Activated CD4-positive, alpha-beta T cell treated with anti-CD3 and anti-CD28 coated beads for 36 hours (primary cell): ENCODE results near the gene NME7. TPM values are rescaled to one million over a fixed set of nuclear protein-coding genes. Genes with fewer than 3 reads are reported as not detected.

ENCODE experiments used
- ATAC-seq: fragments of 200-7000 bp; cut with Tn5 transposase; one replicate; pipeline ENCODE4 v1.10.0; 2021; ENCODE audit warnings: mild to moderate bottlenecking, moderate library complexity
- CTCF ChIA-PET: fragments of 350-600 bp; sonication (Branson Sonifier 250); formaldehyde crosslinking; loops from one replicate; lab custom pipeline; 2021; ENCODE audit warnings: antibody characterized with exemption; lab: Charles Lee
- POLR2A ChIA-PET: fragments of 350-600 bp; sonication (Branson Sonifier 250); formaldehyde crosslinking; loops from one replicate; lab custom pipeline; 2021; ENCODE audit warnings: antibody characterized with exemption, inconsistent platforms; lab: Charles Lee
- DNase-seq: peaks from one replicate; pipeline ENCODE4 v3.0.0-alpha.2; 2020
- H3K27ac Mint-ChIP-seq: one replicate; pipeline ENCODE4 v1.8.0; 2021; ENCODE audit warnings: mixed read lengths
- H3K27me3 Mint-ChIP-seq: one replicate; pipeline ENCODE4 v1.8.0; 2021; ENCODE audit warnings: mixed read lengths
- H3K36me3 Mint-ChIP-seq: one replicate; pipeline ENCODE4 v1.8.0; 2021; ENCODE audit warnings: low read depth, mixed read lengths
- H3K4me1 Mint-ChIP-seq: one replicate; pipeline ENCODE4 v1.8.0; 2021; ENCODE audit warnings: mixed read lengths
- H3K4me3 Mint-ChIP-seq: one replicate; pipeline ENCODE4 v1.8.0; 2021; ENCODE audit warnings: mild to moderate bottlenecking, moderate library complexity, mixed read lengths
- H3K9me3 Mint-ChIP-seq: one replicate; pipeline ENCODE4 v1.8.0; 2021; ENCODE audit warnings: low read depth, mixed read lengths
- intact Hi-C, 2 experiments: fragments of 100-400 bp; cut with DNase I in 1 of 2; cut with micrococcal nuclease in 1 of 2; formaldehyde crosslinking; loops; one replicate each; pipeline versions ENCODE4 v1.14.2 to v1.15.1; 2022 to 2024; cut with DNase I, micrococcal nuclease
- total RNA-seq, 2 experiments: library from RNA; stranded (reverse); gene quantifications; one replicate each; pipeline ENCODE4 v1.2.3, GENCODE V29; 2021

Gene NME7
- total RNA-seq, 2 experiments from 2014 or later = 11.6 to 15.3 TPM

GRCh38 chr1:169325117-169325516 is 42.5 kb downstream of the NME7 start:
- intact Hi-C loops = loop anchor here in 1 of 2 experiments (5.0 kb wide), 1 partner anchor 88 kb away; no protein-coding TSS in a partner anchor
- POLR2A ChIA-PET = no interaction called here
- CTCF ChIA-PET = interaction anchor here (1.0 to 2.0 kb wide), 3 partner anchors 15 to 24 kb away, joined by 3 to 4 read pairs (median 3); no protein-coding TSS in a partner anchor
- DNase-seq (no peak), ATAC-seq (no peak)
- Mint-ChIP-seq H3K36me3 (peaks cover 13% of the 10 kb centered on the region), H3K4me1 (peaks cover 24% of the 10 kb centered on the region), H3K4me3 (no peak overlapping the region), H3K27me3 (no peaks in the 10 kb centered on the region), H3K9me3 (peaks cover 8% of the 10 kb centered on the region), H3K27ac (no peak overlapping the region)

GRCh38 chr1:169322138-169322537 is 45.5 kb downstream of the NME7 start:
- DNase-seq = no peak
- no peaks in the 10 kb centered on the region for H3K9me3 Mint-ChIP-seq
- H3K4me1 Mint-ChIP-seq = peaks cover 19% of the 10 kb centered on the region
- intact Hi-C loops = no loop called here
- ChIA-PET POLR2A (no interaction called here), CTCF (interaction anchor here (0.9 to 1.0 kb wide), 2 partner anchors 11 to 26 kb away, joined by 3 to 4 read pairs; no protein-coding TSS in a partner anchor)
- ATAC-seq = no peak
- H3K36me3 Mint-ChIP-seq = peaks cover 2% of the 10 kb centered on the region
- no peak overlapping the region for H3K4me3 Mint-ChIP-seq
- no peak overlapping the region for H3K27ac Mint-ChIP-seq
- H3K27me3 Mint-ChIP-seq = no peaks in the 10 kb centered on the region

GRCh38 chr1:169321539-169321938 is 46.1 kb downstream of the NME7 start:
- H3K36me3 Mint-ChIP-seq = peaks cover 2% of the 10 kb centered on the region
- DNase-seq (no peak), ATAC-seq (peak; percentile 66)
- intact Hi-C loops = no loop called here
- H3K4me1 Mint-ChIP-seq = peaks cover 13% of the 10 kb centered on the region
- ChIA-PET POLR2A (no interaction called here), CTCF (interaction anchor here (0.6 to 1.0 kb wide), 3 partner anchors 11 to 861 kb away, joined by 3 to 4 read pairs (median 3); no protein-coding TSS in a partner anchor)
- H3K4me3 Mint-ChIP-seq = no peak overlapping the region
- no peaks in the 10 kb centered on the region for H3K27me3 Mint-ChIP-seq
- no peaks in the 10 kb centered on the region for H3K9me3 Mint-ChIP-seq
- no peak overlapping the region for H3K27ac Mint-ChIP-seq

- DNase-seq (no peak), ATAC-seq (no peak)
- H3K4me1 Mint-ChIP-seq = peaks cover 9% of the 10 kb centered on the region
- intact Hi-C loops = no loop called here
- CTCF ChIA-PET = no interaction called here
- no peaks in the 10 kb centered on the region for H3K27me3 Mint-ChIP-seq
- no peak overlapping the region for H3K27ac Mint-ChIP-seq
- POLR2A ChIA-PET = no interaction called here
- no peak overlapping the region for H3K4me3 Mint-ChIP-seq
- H3K9me3 Mint-ChIP-seq = no peaks in the 10 kb centered on the region
- H3K36me3 Mint-ChIP-seq = peaks cover 2% of the 10 kb centered on the region
Measured at GRCh38 chr1:169318536-169319244, 48.9 kb downstream of the NME7 start.

DNA sequence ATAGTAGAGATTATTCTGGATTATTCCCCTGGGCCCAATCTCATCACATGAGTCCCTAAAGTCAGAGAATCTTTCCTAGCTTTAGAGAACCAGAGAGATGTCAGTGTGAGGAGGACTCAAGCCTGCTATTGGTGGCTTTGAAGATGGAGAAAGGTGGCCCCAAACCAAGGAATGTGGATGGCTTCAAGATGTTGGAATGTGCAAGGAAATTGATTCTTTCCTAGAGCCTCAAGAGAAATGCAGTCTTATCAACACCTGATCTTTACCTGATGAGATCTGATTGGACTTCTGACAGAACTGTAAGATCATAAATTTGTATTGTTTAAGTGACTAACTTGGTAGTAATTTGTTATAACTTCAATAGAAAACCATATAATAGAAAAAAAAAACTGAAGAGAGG is 51.0 kb downstream of the NME7 start:
- intact Hi-C loops = no loop called here
- ChIA-PET CTCF (no interaction called here), POLR2A (no interaction called here)
- no peak for DNase-seq
- Mint-ChIP-seq H3K36me3 (no peaks in the 10 kb centered on the region), H3K4me3 (no peak overlapping the region), H3K27ac (no peak overlapping the region), H3K27me3 (no peaks in the 10 kb centered on the region), H3K9me3 (no peaks in the 10 kb centered on the region), H3K4me1 (peaks cover 10% of the 10 kb centered on the region)
- ATAC-seq = no peak

DNA sequence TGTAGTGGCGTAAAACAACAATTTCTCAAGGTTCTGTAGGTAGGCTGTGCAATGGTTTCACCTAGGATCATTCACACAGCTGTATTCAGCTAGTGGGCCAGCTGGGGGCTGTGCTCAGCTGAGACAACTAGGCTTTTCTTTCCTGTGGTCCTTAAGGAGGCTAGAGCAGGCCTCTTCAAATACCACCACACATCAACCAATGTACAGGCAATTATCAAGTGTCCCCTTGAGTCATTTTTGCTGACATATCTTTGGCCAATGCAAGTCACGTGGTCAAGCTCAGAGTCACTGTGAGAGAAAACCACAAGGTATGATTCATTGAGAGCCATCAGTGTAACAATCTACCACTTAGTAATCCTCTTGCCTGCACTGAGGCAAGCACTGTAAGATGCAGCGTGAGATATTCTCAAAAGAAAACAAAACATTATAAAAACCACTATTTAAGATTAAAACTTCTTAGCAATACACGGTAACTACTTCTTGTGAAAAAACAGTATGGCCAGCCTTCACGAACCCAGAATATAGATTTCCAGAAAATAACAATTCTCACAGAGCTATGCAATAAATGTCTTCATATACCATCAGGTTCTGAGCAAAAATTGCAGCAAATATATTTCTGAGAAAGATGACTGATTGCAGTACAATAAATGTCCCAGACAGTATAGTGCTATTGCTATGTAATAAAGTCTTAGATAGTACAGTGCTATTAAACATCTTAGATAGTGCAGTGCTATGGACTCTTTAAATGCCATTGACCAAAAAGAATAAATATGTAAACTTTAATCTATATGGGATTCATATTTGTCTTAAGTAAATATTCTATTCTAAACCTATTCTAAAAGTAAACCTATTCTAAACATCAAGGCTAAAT is 55.3 kb downstream of the NME7 start:
- ChIA-PET CTCF (interaction anchor here (2.8 kb wide), 1 partner anchor 36 kb away, joined by 11 read pairs; no protein-coding TSS in a partner anchor), POLR2A (no interaction called here)
- intact Hi-C loops = no loop called here
- DNase-seq (peak; percentile 44), ATAC-seq (peak; percentile 94)
- no peaks in the 10 kb centered on the region for H3K27me3 Mint-ChIP-seq
- H3K36me3 Mint-ChIP-seq = peaks cover 4% of the 10 kb centered on the region
- peak overlapping the region; percentile 31 for H3K27ac Mint-ChIP-seq
- H3K9me3 Mint-ChIP-seq = no peaks in the 10 kb centered on the region
- H3K4me1 Mint-ChIP-seq = peaks cover 17% of the 10 kb centered on the region
- no peak overlapping the region for H3K4me3 Mint-ChIP-seq

DNA sequence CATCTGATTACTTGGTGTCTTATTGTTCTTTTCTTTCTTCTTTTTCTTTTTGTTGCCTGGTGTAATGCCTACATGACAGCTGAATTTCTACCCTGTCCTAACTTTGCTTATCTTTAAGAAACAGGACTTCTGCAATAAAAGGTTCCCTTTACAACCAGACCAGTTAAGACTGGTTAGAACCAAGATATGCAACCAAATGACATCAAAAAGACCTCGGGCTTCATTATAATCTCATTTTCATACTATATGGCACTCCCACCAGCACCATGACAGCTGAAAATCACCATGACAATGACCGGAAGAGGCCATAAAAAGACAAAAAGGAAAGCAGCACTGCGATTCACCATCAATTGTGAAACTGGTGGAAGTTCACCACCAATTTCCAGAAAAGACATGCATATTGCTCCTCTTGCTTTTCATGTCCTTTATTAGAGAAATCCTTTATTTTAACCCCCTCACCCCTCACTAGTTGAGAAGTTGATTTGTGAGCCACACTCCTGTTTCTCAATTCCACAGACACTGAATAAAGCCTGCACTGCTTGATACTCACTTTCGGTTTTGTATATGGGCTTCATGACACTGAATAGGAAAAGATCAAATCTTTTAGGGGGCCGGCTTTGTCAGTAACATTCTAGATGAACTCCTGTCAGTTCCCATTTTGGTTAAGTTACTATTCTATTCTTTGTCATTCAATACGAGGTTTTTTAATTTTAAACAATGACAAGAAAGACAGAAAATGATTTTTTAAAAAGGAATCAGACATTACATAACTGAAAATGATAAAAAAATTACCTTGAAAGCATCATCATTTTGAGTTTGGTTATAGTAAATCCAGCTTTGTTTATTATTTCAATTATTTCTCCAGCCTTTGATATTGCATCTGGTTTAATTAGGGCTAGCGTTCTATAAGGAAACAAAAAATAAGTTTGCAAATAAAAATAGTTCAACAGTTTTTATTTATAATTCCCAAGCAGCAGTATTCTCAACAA is 58.1 kb downstream of the NME7 start:
- POLR2A ChIA-PET = no interaction called here
- Mint-ChIP-seq H3K27me3 (no peaks in the 10 kb centered on the region), H3K4me3 (peak overlapping the region; percentile 15), H3K36me3 (peaks cover 12% of the 10 kb centered on the region), H3K9me3 (no peaks in the 10 kb centered on the region), H3K4me1 (peaks cover 17% of the 10 kb centered on the region), H3K27ac (no peak overlapping the region)
- intact Hi-C loops = no loop called here
- CTCF ChIA-PET = interaction anchor here (1.4 kb wide), 1 partner anchor 17 kb away, joined by 4 read pairs; no protein-coding TSS in a partner anchor
- peak; percentile 43 for ATAC-seq
- DNase-seq = no peak

GRCh38 chr1:169308313-169309039 is 59.1 kb downstream of the NME7 start:
- Mint-ChIP-seq H3K9me3 (no peaks in the 10 kb centered on the region), H3K36me3 (peaks cover 12% of the 10 kb centered on the region), H3K4me1 (peaks cover 17% of the 10 kb centered on the region), H3K27me3 (no peaks in the 10 kb centered on the region), H3K4me3 (no peak overlapping the region), H3K27ac (no peak overlapping the region)
- ChIA-PET CTCF (no interaction called here), POLR2A (no interaction called here)
- DNase-seq (no peak), ATAC-seq (no peak)
- intact Hi-C loops = no loop called here

- Mint-ChIP-seq H3K9me3 (no peaks in the 10 kb centered on the region), H3K27me3 (no peaks in the 10 kb centered on the region), H3K4me1 (peaks cover 12% of the 10 kb centered on the region), H3K4me3 (no peak overlapping the region), H3K27ac (no peak overlapping the region), H3K36me3 (peaks cover 16% of the 10 kb centered on the region)
- no peak for DNase-seq
- POLR2A ChIA-PET = no interaction called here
- intact Hi-C loops = no loop called here
- CTCF ChIA-PET = no interaction called here
- no peak for ATAC-seq
Measured at GRCh38 chr1:169307176-169307575, 60.4 kb downstream of the NME7 start.

- no peaks in the 10 kb centered on the region for H3K9me3 Mint-ChIP-seq
- peaks cover 9% of the 10 kb centered on the region for H3K4me1 Mint-ChIP-seq
- intact Hi-C loops = no loop called here
- CTCF ChIA-PET = interaction anchor here (0.7 kb wide), 1 partner anchor 1019 kb away, joined by 4 read pairs; no protein-coding TSS in a partner anchor
- POLR2A ChIA-PET = no interaction called here
- DNase-seq (no peak), ATAC-seq (no peak)
- H3K4me3 Mint-ChIP-seq = no peak overlapping the region
- H3K36me3 Mint-ChIP-seq = peaks cover 20% of the 10 kb centered on the region
- H3K27ac Mint-ChIP-seq = no peak overlapping the region
- H3K27me3 Mint-ChIP-seq = no peaks in the 10 kb centered on the region
Measured at GRCh38 chr1:169305948-169306347, 61.6 kb downstream of the NME7 start.
